CD8-positive, alpha-beta memory T cell (primary cell): ENCODE results near the gene SDK1. TPM values are rescaled to one million over a fixed set of nuclear protein-coding genes. Genes with fewer than 3 reads are reported as not detected.

Source experiments
- CTCF ChIA-PET: fragments of 350-600 bp; sonication (Branson Sonifier 250); formaldehyde crosslinking; loops from one replicate; lab custom pipeline; 2021; ENCODE audit warnings: antibody characterized with exemption; lab: Charles Lee
- POLR2A ChIA-PET: fragments of 350-600 bp; sonication (Branson Sonifier 250); formaldehyde crosslinking; loops from one replicate; lab custom pipeline; 2021; ENCODE audit warnings: antibody characterized with exemption; lab: Charles Lee
- DNase-seq, 5 donors: peaks; one replicate each; pipeline versions ENCODE4 v3.0.0 to v3.0.0-alpha.2; 2020 to 2022; ENCODE audit warnings: mixed read lengths in 1 of 5
- H3K27ac ChIP-seq: one replicate; pipeline ENCODE4 v1.7.0; 2013; ENCODE audit warnings: low read depth, mild to moderate bottlenecking, low read length, moderate library complexity
- H3K27me3 ChIP-seq: 2 replicates; pipeline ENCODE4 v1.7.0; 2013; ENCODE audit warnings: low read length, mild to moderate bottlenecking; ENCODE audit not compliant: insufficient read depth, poor library complexity, severe bottlenecking
- H3K36me3 ChIP-seq: 2 replicates; pipeline ENCODE4 v1.7.0; 2013; ENCODE audit warnings: mild to moderate bottlenecking, low read length, moderate library complexity; ENCODE audit not compliant: insufficient read depth
- H3K4me1 ChIP-seq: 2 replicates; pipeline ENCODE4 v1.7.0; 2013; ENCODE audit warnings: mild to moderate bottlenecking, low read length, moderate library complexity; ENCODE audit not compliant: insufficient read depth
- H3K4me3 ChIP-seq: 2 replicates; pipeline ENCODE4 v1.7.0; 2013; ENCODE audit warnings: mild to moderate bottlenecking, low read length
- H3K9me3 ChIP-seq: 2 replicates; pipeline ENCODE4 v1.7.0; 2013; ENCODE audit warnings: mild to moderate bottlenecking, low read length
- H3K27ac Mint-ChIP-seq, 8 donors: one replicate each; pipeline ENCODE4 v1.8.0; 2020 to 2021; ENCODE audit warnings: mixed read lengths in 8 of 8, mild to moderate bottlenecking in 6 of 8, inconsistent platforms in 3 of 8, moderate library complexity in 3 of 8
- H3K27me3 Mint-ChIP-seq, 2 donors: one replicate each; pipeline ENCODE4 v1.8.0; 2020 to 2021; ENCODE audit warnings: mixed read lengths in 2 of 2, mild to moderate bottlenecking in 1 of 2, moderate library complexity in 1 of 2
- H3K36me3 Mint-ChIP-seq, 3 donors: one replicate each; pipeline ENCODE4 v1.8.0; 2020 to 2021; ENCODE audit warnings: mixed read lengths in 3 of 3, inconsistent platforms in 1 of 3, mild to moderate bottlenecking in 1 of 3
- H3K4me1 Mint-ChIP-seq, 3 donors: one replicate each; pipeline ENCODE4 v1.8.0; 2020 to 2021; ENCODE audit warnings: mixed read lengths in 3 of 3, inconsistent platforms in 1 of 3, mild to moderate bottlenecking in 1 of 3
- H3K4me3 Mint-ChIP-seq, 7 donors: one replicate each; pipeline ENCODE4 v1.8.0; 2020 to 2021; ENCODE audit warnings: mixed read lengths in 7 of 7, mild to moderate bottlenecking in 6 of 7, moderate library complexity in 4 of 7, inconsistent platforms in 2 of 7
- H3K9me3 Mint-ChIP-seq, 5 donors: one replicate each; pipeline ENCODE4 v1.8.0; 2020 to 2022; ENCODE audit warnings: mixed read lengths in 5 of 5, mild to moderate bottlenecking in 3 of 5, moderate library complexity in 2 of 5, inconsistent platforms in 1 of 5
- polyA plus RNA-seq: library from polyadenylated mRNA; unstranded; fragments of 300-500 nt; fragmentation: Illumina TruSeq; gene quantifications from one replicate; pipeline ENCODE4 v1.2.3, GENCODE V29; 2021
- total RNA-seq, 2 experiments: library from RNA; stranded (reverse); gene quantifications; one replicate each; pipeline ENCODE4 v1.2.3, GENCODE V29; 2021

SDK1 gene
- total and polyA plus RNA-seq, 3 experiments from 2014 or later: 0.04 TPM; not detected in 1

DNA sequence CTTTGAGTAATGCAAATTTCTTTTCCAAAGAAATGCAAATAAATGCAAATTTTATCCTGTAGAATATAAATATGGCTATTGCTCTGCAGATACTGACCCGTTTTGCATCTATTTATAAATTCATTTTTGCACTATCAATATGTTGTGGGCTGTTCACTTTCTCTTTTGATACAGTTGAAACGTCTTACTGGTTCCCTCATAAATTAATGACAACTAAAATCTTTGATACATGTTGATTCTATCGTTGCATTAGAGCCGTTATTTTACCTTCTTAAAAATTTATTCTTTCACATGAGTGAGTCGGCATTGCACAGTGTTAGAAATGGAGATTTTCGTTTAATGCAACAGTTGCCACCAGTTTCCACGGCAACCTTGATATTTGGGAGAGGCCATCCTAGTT lies 691.8 kb downstream of the SDK1 start:
- Mint-ChIP-seq H3K36me3 (no peaks in the 10 kb centered on the region), H3K4me3 (no peak overlapping the region), H3K27me3 (peaks cover 1 to 5% of the 10 kb centered on the region in 2 donors), H3K9me3 (no peaks in the 10 kb centered on the region), H3K27ac (no peak overlapping the region), H3K4me1 (no peaks in the 10 kb centered on the region)
- no peaks in the 10 kb centered on the region for H3K27me3 ChIP-seq
- no peak overlapping the region for H3K4me3 ChIP-seq
- no peaks in the 10 kb centered on the region for H3K9me3 ChIP-seq
- POLR2A ChIA-PET: no interaction called here
- no peaks in the 10 kb centered on the region for H3K4me1 ChIP-seq
- H3K27ac ChIP-seq: no peak overlapping the region
- DNase-seq: no peak
- CTCF ChIA-PET: no interaction called here
- H3K36me3 ChIP-seq: no peaks in the 10 kb centered on the region

DNA sequence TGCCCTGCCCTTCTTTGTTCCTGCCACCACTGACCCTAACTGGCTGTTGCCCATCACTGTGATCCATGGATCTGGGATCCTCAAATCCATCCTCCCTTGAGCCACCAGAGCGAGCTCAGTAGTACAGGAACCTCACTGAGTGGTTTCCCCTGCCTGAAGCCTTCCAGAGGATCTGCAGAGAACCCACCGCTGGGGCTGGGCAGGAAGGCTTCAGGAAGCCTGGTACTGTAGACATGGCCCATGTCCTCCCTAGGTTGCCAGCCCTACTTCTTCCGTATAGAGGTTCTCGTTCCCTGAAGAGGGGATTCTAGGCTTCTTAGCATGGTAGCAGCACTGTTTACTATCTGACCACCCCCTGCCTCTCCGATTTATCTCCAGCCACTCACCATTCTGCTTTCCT lies 693.7 kb downstream of the SDK1 start:
- Mint-ChIP-seq H3K9me3 (no peaks in the 10 kb centered on the region), H3K27me3 (peaks cover 0 to 12% of the 10 kb centered on the region in 2 donors), H3K4me1 (no peaks in the 10 kb centered on the region), H3K27ac (no peak overlapping the region), H3K4me3 (no peak overlapping the region), H3K36me3 (no peaks in the 10 kb centered on the region)
- H3K27ac ChIP-seq: no peak overlapping the region
- H3K27me3 ChIP-seq: no peaks in the 10 kb centered on the region
- no peak overlapping the region for H3K4me3 ChIP-seq
- ChIA-PET CTCF (no interaction called here), POLR2A (no interaction called here)
- H3K9me3 ChIP-seq: no peaks in the 10 kb centered on the region
- H3K36me3 ChIP-seq: no peaks in the 10 kb centered on the region
- no peaks in the 10 kb centered on the region for H3K4me1 ChIP-seq
- DNase-seq: no peak

DNA sequence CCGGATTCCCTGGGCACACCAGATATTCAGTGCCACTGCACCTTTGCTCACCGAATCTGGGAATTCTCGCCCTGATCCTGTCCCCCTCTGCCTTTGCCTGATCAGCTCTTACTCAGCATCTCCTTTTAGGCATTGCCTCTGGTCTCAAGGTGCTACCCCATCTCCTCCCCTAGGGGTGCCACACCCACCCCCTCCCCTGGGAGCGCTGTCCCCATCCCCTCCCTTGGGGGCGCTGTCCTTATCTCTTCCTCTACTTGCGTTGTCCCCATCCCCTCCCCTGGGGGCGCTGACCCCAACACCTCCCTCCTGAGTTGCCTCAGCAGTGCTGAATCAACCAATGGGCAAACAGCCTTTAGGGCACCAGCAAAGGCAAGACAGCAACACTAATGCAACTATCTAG lies 694.1 kb downstream of the SDK1 start:
- Mint-ChIP-seq H3K36me3 (no peaks in the 10 kb centered on the region), H3K4me3 (no peak overlapping the region), H3K27ac (no peak overlapping the region), H3K9me3 (no peaks in the 10 kb centered on the region), H3K4me1 (no peaks in the 10 kb centered on the region), H3K27me3 (peaks cover 3 to 14% of the 10 kb centered on the region in 2 donors)
- H3K27me3 ChIP-seq: no peaks in the 10 kb centered on the region
- ChIA-PET POLR2A (no interaction called here), CTCF (no interaction called here)
- no peaks in the 10 kb centered on the region for H3K4me1 ChIP-seq
- H3K36me3 ChIP-seq: no peaks in the 10 kb centered on the region
- no peaks in the 10 kb centered on the region for H3K9me3 ChIP-seq
- H3K27ac ChIP-seq: no peak overlapping the region
- H3K4me3 ChIP-seq: no peak overlapping the region
- DNase-seq: no peak

DNA sequence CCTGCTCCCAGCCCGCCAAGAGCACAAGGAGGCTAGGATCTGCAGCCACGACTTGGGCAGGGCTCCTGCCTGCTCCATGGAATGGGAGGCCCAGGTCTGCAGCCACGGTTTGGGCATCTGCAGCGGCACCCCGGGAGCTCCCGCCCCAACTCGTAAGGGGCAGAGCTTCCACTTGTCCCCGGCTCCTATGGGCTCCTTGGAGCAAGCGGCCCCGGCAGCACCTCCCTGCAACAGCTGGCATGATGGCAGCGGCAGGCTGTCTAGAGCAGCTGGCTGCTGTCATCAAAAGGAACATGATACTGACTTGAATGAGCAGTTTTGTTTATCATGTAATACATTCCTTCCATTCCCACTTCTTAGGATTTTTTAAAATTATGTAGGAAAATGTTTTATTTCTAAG lies 697.0 kb downstream of the SDK1 start:
- ChIA-PET POLR2A (no interaction called here), CTCF (no interaction called here)
- H3K4me1 ChIP-seq: no peaks in the 10 kb centered on the region
- H3K9me3 ChIP-seq: no peaks in the 10 kb centered on the region
- no peaks in the 10 kb centered on the region for H3K36me3 ChIP-seq
- no peak overlapping the region for H3K27ac ChIP-seq
- no peak overlapping the region for H3K4me3 ChIP-seq
- Mint-ChIP-seq H3K27me3 (peaks cover 9 to 21% of the 10 kb centered on the region in 2 donors), H3K27ac (no peak overlapping the region), H3K36me3 (no peaks in the 10 kb centered on the region), H3K9me3 (no peaks in the 10 kb centered on the region), H3K4me3 (no peak overlapping the region), H3K4me1 (no peaks in the 10 kb centered on the region)
- no peaks in the 10 kb centered on the region for H3K27me3 ChIP-seq
- no peak for DNase-seq

DNA sequence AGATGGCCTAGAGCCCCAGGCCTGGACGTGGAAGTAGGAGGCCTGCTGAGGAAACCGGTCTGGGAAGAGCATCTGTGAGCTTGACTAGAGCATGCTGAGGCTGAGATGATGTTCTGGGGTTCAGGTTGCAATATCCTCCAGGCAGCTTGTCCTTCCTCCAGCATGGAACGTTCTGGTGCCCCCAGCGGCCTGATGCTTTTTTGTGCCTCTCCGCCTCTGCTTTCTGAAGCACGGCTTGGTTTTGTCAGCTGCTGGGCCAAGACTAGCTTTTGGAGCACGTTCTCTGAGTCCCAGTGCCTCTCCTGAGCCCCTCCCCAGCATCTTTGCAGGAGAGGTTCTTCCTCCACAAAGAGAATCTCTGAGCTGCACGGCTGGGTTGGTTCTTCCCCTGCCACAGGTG lies 699.1 kb downstream of the SDK1 start:
- POLR2A ChIA-PET: no interaction called here
- Mint-ChIP-seq H3K27me3 (peaks cover 11 to 24% of the 10 kb centered on the region in 2 donors), H3K4me3 (no peak overlapping the region), H3K9me3 (no peaks in the 10 kb centered on the region), H3K27ac (no peak overlapping the region), H3K36me3 (no peaks in the 10 kb centered on the region), H3K4me1 (no peaks in the 10 kb centered on the region)
- H3K4me3 ChIP-seq: no peak overlapping the region
- no peak for DNase-seq
- no peak overlapping the region for H3K27ac ChIP-seq
- H3K4me1 ChIP-seq: no peaks in the 10 kb centered on the region
- no peaks in the 10 kb centered on the region for H3K27me3 ChIP-seq
- no peaks in the 10 kb centered on the region for H3K36me3 ChIP-seq
- no peaks in the 10 kb centered on the region for H3K9me3 ChIP-seq
- CTCF ChIA-PET: no interaction called here

DNA sequence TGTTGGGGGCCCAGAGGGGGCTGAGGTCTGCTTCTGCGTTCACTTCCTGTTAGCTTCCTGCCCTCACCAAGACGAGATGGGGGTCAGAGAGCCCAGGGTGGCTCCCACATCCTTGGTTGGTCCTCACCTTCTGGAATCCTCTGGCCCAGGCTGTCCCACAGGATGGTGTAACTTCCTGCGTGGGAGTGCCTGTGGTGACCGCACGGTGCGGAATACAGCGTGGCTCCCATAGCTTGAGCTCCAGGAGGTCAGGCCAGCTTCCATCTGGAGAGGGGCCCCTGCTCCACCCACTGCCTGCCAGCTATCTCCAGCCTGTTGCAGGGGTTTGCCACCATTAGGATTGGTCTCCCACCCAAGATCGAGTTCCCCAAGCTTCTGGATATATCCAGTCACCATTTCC lies 699.9 kb downstream of the SDK1 start:
- H3K27ac Mint-ChIP-seq: no peak overlapping the region
- Histone ChIP-seq H3K4me3 (no peak overlapping the region), H3K9me3 (no peaks in the 10 kb centered on the region), H3K4me1 (no peaks in the 10 kb centered on the region), H3K36me3 (no peaks in the 10 kb centered on the region), H3K27ac (no peak overlapping the region), H3K27me3 (no peaks in the 10 kb centered on the region)
- no peak for DNase-seq
- POLR2A ChIA-PET: no interaction called here
- H3K4me1 Mint-ChIP-seq: no peaks in the 10 kb centered on the region
- CTCF ChIA-PET: no interaction called here
- H3K27me3 Mint-ChIP-seq: peaks cover 11 to 20% of the 10 kb centered on the region in 2 donors
- H3K36me3 Mint-ChIP-seq: no peaks in the 10 kb centered on the region
- H3K4me3 Mint-ChIP-seq: no peak overlapping the region
- H3K9me3 Mint-ChIP-seq: no peaks in the 10 kb centered on the region

DNA sequence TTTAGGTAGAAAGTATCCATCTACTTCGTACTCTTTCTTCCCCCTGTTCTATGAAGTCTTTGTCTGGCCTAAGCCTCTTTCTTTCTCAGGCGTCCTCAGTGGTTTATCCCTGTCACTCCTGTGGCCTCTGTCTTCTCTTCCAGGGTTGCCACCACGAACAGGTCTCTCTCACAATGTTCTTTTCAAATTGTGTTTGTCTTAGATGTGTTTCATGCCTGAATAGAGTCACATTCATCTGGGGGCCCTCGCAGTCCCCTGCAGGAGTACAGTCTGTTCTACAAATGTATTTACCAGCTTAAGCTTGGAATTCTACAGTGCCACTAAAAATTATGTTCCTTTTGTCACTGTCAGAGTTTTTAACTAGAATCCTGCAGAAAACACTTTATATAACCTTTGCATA lies 700.7 kb downstream of the SDK1 start:
- no peaks in the 10 kb centered on the region for H3K36me3 Mint-ChIP-seq
- DNase-seq: no peak
- POLR2A ChIA-PET: no interaction called here
- H3K4me1 Mint-ChIP-seq: no peaks in the 10 kb centered on the region
- Histone ChIP-seq H3K36me3 (no peaks in the 10 kb centered on the region), H3K4me1 (no peaks in the 10 kb centered on the region), H3K27me3 (no peaks in the 10 kb centered on the region), H3K4me3 (no peak overlapping the region), H3K27ac (no peak overlapping the region), H3K9me3 (no peaks in the 10 kb centered on the region)
- no peaks in the 10 kb centered on the region for H3K9me3 Mint-ChIP-seq
- H3K27me3 Mint-ChIP-seq: peaks cover 11 to 24% of the 10 kb centered on the region in 2 donors
- CTCF ChIA-PET: no interaction called here
- no peak overlapping the region for H3K27ac Mint-ChIP-seq
- no peak overlapping the region for H3K4me3 Mint-ChIP-seq

DNA sequence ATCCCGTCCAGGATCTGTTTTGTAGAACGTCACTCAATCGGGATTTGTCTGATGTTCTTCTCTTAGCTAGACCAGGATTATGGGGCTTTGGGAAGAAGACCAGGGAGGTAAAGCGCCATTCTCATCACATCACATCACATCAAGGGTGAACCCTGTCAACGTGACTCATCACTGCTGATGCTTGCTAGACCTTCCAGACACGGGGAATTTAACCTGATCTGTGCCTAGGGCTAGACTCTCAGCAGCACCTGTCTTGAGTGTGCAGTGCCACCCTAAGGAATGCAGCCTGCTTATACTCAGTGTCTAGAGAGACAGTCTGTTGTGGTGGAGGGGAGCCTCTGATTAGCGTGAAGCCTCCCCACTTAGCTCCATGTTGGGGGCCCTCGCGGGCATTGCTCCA lies 702.5 kb downstream of the SDK1 start:
- peaks cover 11 to 28% of the 10 kb centered on the region in 2 donors for H3K27me3 Mint-ChIP-seq
- H3K36me3 Mint-ChIP-seq: no peaks in the 10 kb centered on the region
- DNase-seq: no peak
- H3K9me3 ChIP-seq: no peaks in the 10 kb centered on the region
- no peaks in the 10 kb centered on the region for H3K36me3 ChIP-seq
- H3K27ac ChIP-seq: no peak overlapping the region
- H3K4me1 Mint-ChIP-seq: no peaks in the 10 kb centered on the region
- H3K4me1 ChIP-seq: no peaks in the 10 kb centered on the region
- ChIA-PET CTCF (no interaction called here), POLR2A (no interaction called here)
- H3K9me3 Mint-ChIP-seq: no peaks in the 10 kb centered on the region
- no peak overlapping the region for H3K27ac Mint-ChIP-seq
- H3K27me3 ChIP-seq: no peaks in the 10 kb centered on the region
- no peak overlapping the region for H3K4me3 ChIP-seq
- no peak overlapping the region for H3K4me3 Mint-ChIP-seq

DNA sequence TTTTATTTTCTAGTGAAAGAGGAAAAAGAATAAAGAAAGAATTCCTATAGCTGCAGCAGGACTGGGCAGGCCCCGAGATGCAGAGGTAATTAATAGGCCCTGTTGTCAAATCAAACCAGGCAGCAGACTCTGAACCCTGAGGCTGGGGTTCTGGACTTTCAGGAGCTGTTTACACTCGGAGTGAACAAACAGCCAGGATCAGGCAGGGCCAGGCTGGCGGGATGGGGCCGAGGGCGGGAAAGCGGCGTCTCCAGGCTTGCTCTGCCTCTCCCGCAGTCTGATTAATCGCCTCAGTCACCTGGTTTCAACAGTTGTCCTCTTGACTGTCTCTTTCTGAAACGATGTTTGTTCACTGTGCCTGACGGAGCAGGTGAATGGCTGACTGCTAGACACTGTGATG lies 705.6 kb downstream of the SDK1 start:
- Mint-ChIP-seq H3K4me1 (no peaks in the 10 kb centered on the region), H3K4me3 (no peak overlapping the region), H3K36me3 (no peaks in the 10 kb centered on the region), H3K27me3 (peaks cover 7 to 23% of the 10 kb centered on the region in 2 donors), H3K27ac (no peak overlapping the region), H3K9me3 (no peaks in the 10 kb centered on the region)
- Histone ChIP-seq H3K4me1 (no peaks in the 10 kb centered on the region), H3K27ac (no peak overlapping the region), H3K9me3 (no peaks in the 10 kb centered on the region), H3K4me3 (no peak overlapping the region), H3K36me3 (no peaks in the 10 kb centered on the region), H3K27me3 (no peaks in the 10 kb centered on the region)
- CTCF ChIA-PET: no interaction called here
- POLR2A ChIA-PET: no interaction called here
- DNase-seq: no peak
